GM19239 (cell line): Measurements from ENCODE around the gene SH3BP2.

ENCODE experiments used
- DNase-seq: peaks from one replicate; pipeline ENCODE4 v3.0.0; 2011; ENCODE audit warnings: low spot score; ENCODE audit not compliant: insufficient read length
- FAIRE-seq: peaks from 2 replicates; lab custom pipeline; 2011; peaks lifted over from hg19 to GRCh38; lab: Jason Lieb, UNC

Gene SH3BP2

GRCh38 chr4:2814627-2815270, 21.9 kb downstream of the SH3BP2 start:
- FAIRE-seq = no peak
- DNase-seq = no peak

- DNase-seq (no peak), FAIRE-seq (peak; percentile 14)
These were observed 23.6 kb downstream of the SH3BP2 start for GRCh38 chr4:2816401-2816954.

GRCh38 chr4:2817137-2817536, 24.3 kb downstream of the SH3BP2 start:
- FAIRE-seq = no peak
- DNase-seq = no peak

- DNase-seq (peak; percentile 77), FAIRE-seq (no peak)
These were observed 24.9 kb downstream of the SH3BP2 start for GRCh38 chr4:2817701-2818350.

- DNase-seq = no peak
These were observed 25.6 kb downstream of the SH3BP2 start for GRCh38 chr4:2818351-2818939.

GRCh38 chr4:2819244-2820215, 26.6 kb downstream of the SH3BP2 start:
- FAIRE-seq (no peak), DNase-seq (no peak)

More at GRCh38 chr4:2818351-2818939, 25.6 kb downstream of the SH3BP2 start:
- no peak for FAIRE-seq

GRCh38 chr4:2820216-2820982, 27.5 kb downstream of the SH3BP2 start:
- DNase-seq = no peak
- no peak for FAIRE-seq

GRCh38 chr4:2822461-2823300, 29.8 kb downstream of the SH3BP2 start:
- FAIRE-seq = no peak
- no peak for DNase-seq

GRCh38 chr4:2823301-2823670, 30.4 kb downstream of the SH3BP2 start:
- DNase-seq = no peak
- no peak for FAIRE-seq

- DNase-seq (no peak), FAIRE-seq (no peak)
These were observed 30.9 kb downstream of the SH3BP2 start for GRCh38 chr4:2823671-2824328.

GRCh38 chr4:2824329-2824835, 31.5 kb downstream of the SH3BP2 start:
- DNase-seq (no peak), FAIRE-seq (no peak)

GRCh38 chr4:2824836-2825381, 32.0 kb downstream of the SH3BP2 start:
- DNase-seq (no peak), FAIRE-seq (no peak)

GRCh38 chr4:2825740-2826139, 32.9 kb downstream of the SH3BP2 start:
- FAIRE-seq (no peak), DNase-seq (no peak)

GRCh38 chr4:2827071-2827873, 34.4 kb downstream of the SH3BP2 start:
- DNase-seq (no peak), FAIRE-seq (no peak)

GRCh38 chr4:2827874-2828751, 35.2 kb downstream of the SH3BP2 start:
- FAIRE-seq (no peak), DNase-seq (no peak)

- DNase-seq = no peak
- no peak for FAIRE-seq
These were observed 35.9 kb downstream of the SH3BP2 start for GRCh38 chr4:2828758-2829181.
